GM12872 (cell line): ENCODE data around the gene HMHB1.

Experiments
- CTCF ChIP-seq: IDR thresholded peaks from 3 replicates; pipeline ENCODE4 v1.5.1; 2011; ENCODE audit warnings: low read depth, mild to moderate bottlenecking, low read length, moderate library complexity; ENCODE audit not compliant: insufficient read depth

Gene HMHB1

DNA sequence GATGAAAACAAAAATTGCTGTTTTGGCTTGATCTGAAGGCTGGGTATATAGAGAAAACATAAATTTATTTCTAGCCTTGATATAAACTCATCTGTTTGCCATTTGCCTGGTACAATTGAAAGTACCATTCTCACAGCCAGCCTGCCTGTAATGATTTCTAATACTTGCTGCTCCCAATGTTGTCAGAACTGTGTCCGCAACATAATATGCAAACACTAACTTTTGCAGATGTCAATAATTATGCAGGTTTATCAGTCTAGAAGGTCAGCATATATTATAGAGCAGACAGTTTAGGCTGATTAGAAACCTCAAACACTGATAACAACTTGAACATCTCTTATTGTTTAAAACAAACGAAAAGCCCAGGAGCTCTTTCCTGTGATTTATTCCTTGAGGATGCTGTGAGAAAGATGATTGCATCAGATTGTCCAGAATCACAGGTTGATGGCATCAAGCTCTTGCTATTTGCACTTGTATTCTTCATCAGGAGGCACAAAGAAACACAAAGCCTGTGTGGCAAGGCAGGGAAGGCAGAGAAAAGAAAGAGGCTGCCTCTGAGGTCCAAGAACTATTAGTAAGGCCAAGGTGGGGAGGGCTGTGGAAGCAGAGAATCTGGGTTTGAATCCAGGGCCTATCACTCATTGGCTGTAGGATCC, 21.4 kb upstream of the HMHB1 start:
- no peak for TF ChIP-seq CTCF

DNA sequence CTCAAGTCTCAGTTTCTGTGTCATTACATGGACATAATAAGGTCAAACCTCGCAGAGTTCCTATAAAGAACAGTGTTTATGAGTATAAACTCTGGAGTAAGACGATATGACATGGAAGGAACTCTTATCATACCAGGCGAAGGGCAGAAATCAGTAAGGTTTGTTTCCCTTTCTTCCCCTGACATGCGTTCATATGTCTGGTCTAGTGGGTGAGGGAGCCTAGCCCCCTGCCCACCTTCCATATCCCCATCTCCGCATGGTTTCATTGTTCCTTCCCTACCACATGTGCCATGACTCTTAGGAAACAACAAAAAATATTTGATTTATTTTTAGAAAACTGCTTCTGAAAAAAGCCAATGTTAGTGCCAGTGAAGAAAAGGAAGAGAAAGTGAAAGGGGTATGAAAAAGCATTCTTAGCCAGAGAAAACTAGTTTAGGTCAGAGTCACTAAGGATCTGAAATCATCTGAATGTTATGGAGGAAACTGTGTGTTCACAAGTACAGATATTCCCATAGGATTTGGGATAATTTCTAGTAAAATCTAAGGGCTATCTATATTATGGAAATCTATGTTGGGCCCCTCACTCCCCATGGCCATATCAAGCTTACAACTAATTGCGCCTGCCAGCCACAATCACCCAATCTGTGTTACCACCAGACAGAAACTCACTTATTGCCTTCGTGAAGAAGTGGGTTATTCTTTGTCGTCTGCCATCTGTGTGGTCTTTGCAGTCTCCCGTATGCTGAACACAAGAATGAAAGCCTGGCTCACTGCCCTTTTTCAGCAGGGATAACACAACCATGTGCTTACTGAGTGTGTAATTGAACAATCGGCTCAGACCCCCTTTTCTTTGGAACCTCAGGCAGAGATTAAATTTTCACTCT, 19.9 kb upstream of the HMHB1 start:
- TF ChIP-seq CTCF, result no peak

GRCh38 chr5:143793249-143793648, 18.7 kb upstream of the HMHB1 start:
- no peak for TF ChIP-seq CTCF

- no peak for TF ChIP-seq CTCF
These were observed 15.8 kb upstream of the HMHB1 start for GRCh38 chr5:143796125-143796524.

- no peak for TF ChIP-seq CTCF
These were observed 15.2 kb upstream of the HMHB1 start for GRCh38 chr5:143796753-143797152.

DNA sequence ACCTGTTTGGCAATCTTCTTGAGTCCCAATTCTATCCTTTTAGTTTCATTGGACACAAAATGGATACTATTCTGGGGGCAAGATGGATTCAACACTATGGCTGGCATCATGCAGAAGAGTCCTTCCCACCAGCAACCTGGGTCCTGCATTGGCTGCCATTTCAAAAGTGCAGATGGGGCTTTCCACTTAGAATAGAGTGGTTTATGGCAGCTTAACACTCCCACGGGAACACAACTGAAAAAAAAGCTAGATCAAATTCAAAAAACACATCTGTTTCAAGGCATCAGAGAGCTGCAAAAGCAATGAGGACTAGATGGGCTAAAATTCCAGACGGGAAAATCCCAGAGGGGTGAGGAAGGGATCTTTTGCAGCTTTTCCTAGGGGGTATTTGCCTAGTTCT, 11.2 kb upstream of the HMHB1 start:
- no peak for TF ChIP-seq CTCF

- no peak for TF ChIP-seq CTCF
These were observed 10.6 kb upstream of the HMHB1 start for GRCh38 chr5:143801252-143801939.
